H9 (cell line): ENCODE data around the gene PLXNA4. TPM values are rescaled to one million over a fixed set of nuclear protein-coding genes. Genes with fewer than 3 reads are reported as not detected.

Experiments
- DNase-seq: peaks from one replicate; pipeline ENCODE4 v3.0.0-alpha.2; 2017
- H2AFZ ChIP-seq: one replicate; pipeline ENCODE4 v1.6.1; 2013; ENCODE audit warnings: mild to moderate bottlenecking, low read length, control low read depth, moderate library complexity
- H2AK5ac ChIP-seq: 2 replicates; pipeline ENCODE4 v1.6.1; 2013; ENCODE audit warnings: low read length, control low read depth, mixed read lengths; ENCODE audit not compliant: insufficient read length
- H2BK120ac ChIP-seq: one replicate; pipeline ENCODE4 v1.6.1; 2013; ENCODE audit warnings: low read depth, mild to moderate bottlenecking, low read length, control low read depth, inconsistent platforms; ENCODE audit not compliant: poor library complexity, severe bottlenecking
- H2BK12ac ChIP-seq: 2 replicates; pipeline ENCODE4 v1.6.1; 2013; ENCODE audit warnings: low read length, control low read depth, mixed read lengths, low read depth; ENCODE audit not compliant: insufficient read length
- H2BK15ac ChIP-seq: 2 replicates; pipeline ENCODE4 v1.6.1; 2013; ENCODE audit warnings: low read depth, low read length, control low read depth
- H2BK20ac ChIP-seq: one replicate; pipeline ENCODE4 v1.6.1; 2013; ENCODE audit warnings: low read depth, mild to moderate bottlenecking, low read length, control low read depth, inconsistent platforms; ENCODE audit not compliant: poor library complexity, severe bottlenecking
- H2BK5ac ChIP-seq: 2 replicates; pipeline ENCODE4 v1.6.1; 2013; ENCODE audit warnings: low read length, control low read depth, mixed read lengths; ENCODE audit not compliant: insufficient read length
- H3K14ac ChIP-seq: 2 replicates; pipeline ENCODE4 v1.6.1; 2013; ENCODE audit warnings: low read length, control low read depth; ENCODE audit not compliant: insufficient read depth
- H3K18ac ChIP-seq: 2 replicates; pipeline ENCODE4 v1.6.1; 2013; ENCODE audit warnings: low read depth, mild to moderate bottlenecking, mixed read lengths, low read length, control low read depth; ENCODE audit not compliant: insufficient read length
- H3K23ac ChIP-seq: 2 replicates; pipeline ENCODE4 v1.6.1; 2013; ENCODE audit warnings: low read length, control low read depth, mixed read lengths, low read depth; ENCODE audit not compliant: insufficient read length
- H3K23me2 ChIP-seq: 2 replicates; pipeline ENCODE4 v1.6.1; 2013; ENCODE audit warnings: low read depth, mild to moderate bottlenecking, mixed read lengths, low read length, control low read depth; ENCODE audit not compliant: insufficient read length, poor library complexity, severe bottlenecking
- H3K27ac ChIP-seq: 2 replicates; pipeline ENCODE4 v1.5.1; 2013; ENCODE audit warnings: low read length, control low read depth, mixed read lengths, low read depth; ENCODE audit not compliant: insufficient read length
- H3K27me3 ChIP-seq: 2 replicates; pipeline ENCODE4 v1.6.1; 2013; ENCODE audit warnings: low read length, control low read depth, inconsistent platforms; ENCODE audit not compliant: insufficient read depth
- H3K4ac ChIP-seq: 2 replicates; pipeline ENCODE4 v1.6.1; 2013; ENCODE audit warnings: low read depth, mild to moderate bottlenecking, control low read depth, inconsistent platforms, low read length, moderate library complexity
- H3K4me1 ChIP-seq: 2 replicates; pipeline ENCODE4 v1.6.1; 2013; ENCODE audit warnings: low read length, control low read depth, inconsistent platforms; ENCODE audit not compliant: insufficient read depth
- H3K4me2 ChIP-seq: 2 replicates; pipeline ENCODE4 v1.6.1; 2013; ENCODE audit warnings: low read length, control low read depth, mixed read lengths; ENCODE audit not compliant: insufficient read length, insufficient read depth
- H3K56ac ChIP-seq: 2 replicates; pipeline ENCODE4 v1.6.1; 2013; ENCODE audit warnings: low read depth, mild to moderate bottlenecking, mixed read lengths, low read length, control low read depth; ENCODE audit not compliant: insufficient read length
- H3K79me1 ChIP-seq: 2 replicates; pipeline ENCODE4 v1.6.1; 2013; ENCODE audit warnings: low read depth, mild to moderate bottlenecking, moderate library complexity, low read length, control low read depth, inconsistent platforms; ENCODE audit not compliant: insufficient read depth, poor library complexity, severe bottlenecking
- H3K79me2 ChIP-seq: 2 replicates; pipeline ENCODE4 v1.6.1; 2013; ENCODE audit warnings: low read length, control low read depth, inconsistent platforms; ENCODE audit not compliant: insufficient read depth
- H3K9ac ChIP-seq: 2 replicates; pipeline ENCODE4 v1.6.1; 2013; ENCODE audit warnings: low read length, control low read depth, mixed read lengths; ENCODE audit not compliant: insufficient read length; ENCODE audit errors: extremely low read depth
- H3K9me3 ChIP-seq: one replicate; pipeline ENCODE4 v1.6.1; 2013; ENCODE audit warnings: low read depth, low read length, inconsistent platforms; ENCODE audit not compliant: control insufficient read depth
- H3T11ph ChIP-seq: one replicate; pipeline ENCODE4 v1.6.1; 2013; ENCODE audit warnings: mild to moderate bottlenecking, low read length, control low read depth, inconsistent platforms
- H4K20me1 ChIP-seq: one replicate; pipeline ENCODE4 v1.6.1; 2013; ENCODE audit not compliant: control insufficient read depth, insufficient read length, insufficient read depth
- H4K5ac ChIP-seq: 2 replicates; pipeline ENCODE4 v1.6.1; 2013; ENCODE audit warnings: low read depth, mild to moderate bottlenecking, mixed read lengths, low read length, control low read depth; ENCODE audit not compliant: insufficient read length
- H4K8ac ChIP-seq: replicated peaks from 2 replicates; pipeline ENCODE4 v1.6.1; 2013; ENCODE audit warnings: low read length, control low read depth, mixed read lengths, low read depth; ENCODE audit not compliant: insufficient read length
- H4K91ac ChIP-seq: 2 replicates; pipeline ENCODE4 v1.6.1; 2013; ENCODE audit warnings: low read depth, mild to moderate bottlenecking, moderate library complexity, mixed read lengths, low read length, control low read depth; ENCODE audit not compliant: insufficient read length
- H3K27ac Mint-ChIP-seq, 3 experiments: 2 replicates in 2 of 3; 3 replicates in 1 of 3; pipeline ENCODE4 v1.8.0; 2020 to 2021; ENCODE audit warnings: mixed read lengths in 3 of 3, mild to moderate bottlenecking in 1 of 3, moderate library complexity in 1 of 3
- H3K27me3 Mint-ChIP-seq: 2 replicates; pipeline ENCODE4 v1.8.0; 2021; ENCODE audit warnings: low read depth, mild to moderate bottlenecking, moderate library complexity, mixed read lengths
- H3K36me3 Mint-ChIP-seq, 3 experiments: 2 replicates in 2 of 3; 3 replicates in 1 of 3; pipeline ENCODE4 v1.8.0; 2020 to 2021; ENCODE audit warnings: low read depth in 3 of 3, mixed read lengths in 3 of 3; ENCODE audit not compliant: insufficient read depth in 1 of 3
- H3K4me1 Mint-ChIP-seq, 2 experiments: 2 replicates each; pipeline ENCODE4 v1.8.0; 2020; ENCODE audit warnings: mixed read lengths in 2 of 2
- H3K4me3 Mint-ChIP-seq, 2 experiments: 2 replicates in 1 of 2; 3 replicates in 1 of 2; pipeline ENCODE4 v1.8.0; 2020 to 2021; ENCODE audit warnings: mild to moderate bottlenecking in 2 of 2, mixed read lengths in 2 of 2, moderate library complexity in 1 of 2
- H3K9me3 Mint-ChIP-seq, 2 experiments: 2 replicates in 1 of 2; 3 replicates in 1 of 2; pipeline ENCODE4 v1.8.0; 2020; ENCODE audit warnings: mild to moderate bottlenecking in 2 of 2, mixed read lengths in 2 of 2, moderate library complexity in 1 of 2
- CTCF ChIP-seq: fragments of 200-600 bp; sonication (generic); conservative IDR thresholded peaks from 3 replicates; pipeline ENCODE4 v1.8.0; 2021; ENCODE audit warnings: antibody characterized with exemption, mild to moderate bottlenecking
- WGBS: extraction: QIAGEN DNeasy Blood & Tissue Kit; methylation state at CpG from one replicate; pipeline ENCODE4 v1.1.7; 2013; ENCODE audit warnings: missing lambda C conversion rate, low lambda C conversion rate, mixed read lengths; ENCODE audit not compliant: insufficient read length; ENCODE audit errors: extremely low coverage; 5-methylcytosine and 5-hydroxymethylcytosine counted together
- total RNA-seq: library from RNA; stranded (reverse); gene quantifications from 2 replicates; pipeline ENCODE4 v1.2.1, GENCODE V29; 2021

The PLXNA4 gene
- total RNA-seq, 1 experiment from 2014 or later = 0.35 TPM

GRCh38 chr7:132311733-132312132 is 264.5 kb downstream of the PLXNA4 start:
- no peak for TF ChIP-seq CTCF
- Histone ChIP-seq H2AFZ (no peak overlapping the region), H3K79me2 (no peaks in the 10 kb centered on the region), H2BK5ac (no peak overlapping the region), H3K56ac (no peak overlapping the region), H2BK20ac (no peak overlapping the region), H3K27ac (no peak overlapping the region), H4K20me1 (no peaks in the 10 kb centered on the region), H3K27me3 (no peaks in the 10 kb centered on the region), H3K23ac (no peak overlapping the region), H3K14ac (no peak overlapping the region), H3K23me2 (no peaks in the 10 kb centered on the region), H3K4ac (no peak overlapping the region), H2BK12ac (no peak overlapping the region), H3K79me1 (no peaks in the 10 kb centered on the region), H3K4me2 (no peak overlapping the region), H3K18ac (no peak overlapping the region), H2AK5ac (no peak overlapping the region), H3T11ph (no peak overlapping the region), H4K8ac (no peak overlapping the region), H3K4me1 (no peaks in the 10 kb centered on the region), H3K9me3 (no peaks in the 10 kb centered on the region), H3K9ac (no peak overlapping the region), H2BK15ac (no peak overlapping the region), H4K91ac (no peak overlapping the region), H2BK120ac (no peak overlapping the region), H4K5ac (no peak overlapping the region)
- H3K4me3 Mint-ChIP-seq = no peak overlapping the region
- H3K4me1 Mint-ChIP-seq = no peaks in the 10 kb centered on the region
- no CpG with 5 or more reads among the region's 2 CpGs for WGBS
- H3K27me3 Mint-ChIP-seq = peaks cover 36% of the 10 kb centered on the region
- no peak overlapping the region; a peak in 1 of 7 replicates for H3K27ac Mint-ChIP-seq
- peaks cover 1% of the 10 kb centered on the region in 2 experiments for H3K9me3 Mint-ChIP-seq
- DNase-seq = no peak
- peaks cover 0 to 2% (median under 1%) of the 10 kb centered on the region in 3 experiments; a peak in 6 of 7 replicates for H3K36me3 Mint-ChIP-seq
